ENCODE measurements around the gene WDR82.

Gene WDR82

GRCh38 chr3:52227766-52228165 is 50.7 kb downstream of the WDR82 start:
- H3K4me3 ChIP-seq (replicated peaks; ENCODE audit: low read depth, low read length): no peak overlapping the region
- DNase-seq (ENCODE audit: low read depth): no peak
- no peak for TF ChIP-seq CTCF (IDR thresholded peaks at IDR 0.05; ENCODE audit: low read length, missing control alignments)

GRCh38 chr3:52227117-52227516 is 51.3 kb downstream of the WDR82 start:
- DNase-seq (ENCODE audit: low read depth): no peak
- no peak overlapping the region for H3K4me3 ChIP-seq (replicated peaks; ENCODE audit: low read depth, low read length)
- no peak for TF ChIP-seq CTCF (IDR thresholded peaks at IDR 0.05; ENCODE audit: low read length, missing control alignments)

- H3K4me3 ChIP-seq (replicated peaks; ENCODE audit: low read depth, low read length): no peak overlapping the region
- DNase-seq (ENCODE audit: low read depth): no peak
- no peak for TF ChIP-seq CTCF (IDR thresholded peaks at IDR 0.05; ENCODE audit: low read length, missing control alignments)
Measured at GRCh38 chr3:52226229-52226817, 52.1 kb downstream of the WDR82 start.

- no peak for DNase-seq (ENCODE audit: low read depth)
- H3K4me3 ChIP-seq (replicated peaks; ENCODE audit: low read depth, low read length): no peak within 1 kb of the TSS
- TF ChIP-seq CTCF (IDR thresholded peaks at IDR 0.05; ENCODE audit: low read length, missing control alignments): no peak
Measured at GRCh38 chr3:52225452-52226228, 52.8 kb downstream of the WDR82 start, which contains the start of gene TLR9. Gene TLR9, minus strand, starts transcription at chr3:52225645. Its CDS starts 116 bp downstream, at chr3:52225529.

GRCh38 chr3:52223449-52224408 is 54.7 kb downstream of the WDR82 start:
- no peak overlapping the region for H3K4me3 ChIP-seq (replicated peaks; ENCODE audit: low read depth, low read length)

More at GRCh38 chr3:52223449-52224408, 54.7 kb downstream of the WDR82 start:
- no peak for DNase-seq (ENCODE audit: low read depth)
- no peak for TF ChIP-seq CTCF (IDR thresholded peaks at IDR 0.05; ENCODE audit: low read length, missing control alignments)

All from fibroblast of pulmonary artery (primary cell).